ENCODE data around the gene MEGF11. TPM values are rescaled to one million over a fixed set of nuclear protein-coding genes. Genes with fewer than 3 reads are reported as not detected.

Gene MEGF11
- polyA plus RNA-seq, 1 experiment, result 0.04 TPM

DNA sequence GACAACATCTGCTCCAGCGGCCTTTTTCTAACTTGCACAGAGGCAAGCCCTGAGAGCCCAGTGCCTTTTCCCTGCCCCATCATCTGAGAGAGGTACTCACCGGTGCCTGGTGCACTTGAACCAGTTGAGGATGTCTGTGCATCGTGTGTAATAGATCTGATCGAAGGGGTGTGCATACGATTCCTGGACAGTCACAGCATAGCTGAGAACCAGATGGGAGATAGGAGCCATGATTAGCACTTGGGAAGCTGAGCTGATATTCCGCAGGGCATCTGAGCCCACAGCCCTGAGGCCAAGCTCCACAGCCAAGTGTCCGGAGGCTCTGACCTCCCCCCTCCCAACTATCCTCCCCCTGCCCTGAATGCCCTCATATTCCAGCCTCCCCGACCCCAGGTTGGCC lies 129.8 kb downstream of the MEGF11 start:
- Histone ChIP-seq H3K36me3 (ENCODE audit: control insufficient read depth, insufficient read depth, low read length) (no peaks in the 10 kb centered on the region), H3K27me3 (ENCODE audit: control insufficient read depth, insufficient read depth, low read length) (peaks cover 23% of the 10 kb centered on the region), H3K4me3 (ENCODE audit: low read depth, low read length) (no peak overlapping the region)
- no peak for TF ChIP-seq CTCF (IDR thresholded peaks at IDR 0.05; ENCODE audit: insufficient read depth, low read depth, low read length)
- DNase-seq (ENCODE audit: low read depth), result no peak
- POLR2A ChIA-PET, result no interaction called here
- CTCF ChIA-PET, result interaction anchor here (1.1 kb wide), 1 partner anchor 9 kb away, joined by 3 read pairs; no protein-coding TSS in a partner anchor

DNA sequence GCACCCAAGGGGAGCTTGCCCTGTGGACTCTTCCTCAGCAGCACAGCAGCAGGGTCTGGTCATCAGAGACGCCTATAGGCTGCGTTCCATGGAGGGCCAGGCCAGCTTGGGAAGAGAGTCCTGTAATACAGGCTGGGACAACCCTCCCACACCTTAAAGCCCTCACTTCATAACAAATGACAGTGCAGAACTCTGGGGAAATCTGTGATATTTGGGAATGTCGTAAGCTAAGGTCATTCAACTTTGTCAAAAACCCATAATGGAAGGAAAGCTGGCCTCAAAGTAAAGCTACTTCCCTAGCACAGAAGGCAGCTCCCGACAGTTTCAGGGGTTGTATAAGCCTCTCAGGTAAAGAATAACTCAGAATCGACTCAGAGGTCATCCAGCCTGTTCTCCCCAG lies 133.1 kb downstream of the MEGF11 start:
- H3K27me3 ChIP-seq (ENCODE audit: control insufficient read depth, insufficient read depth, low read length), result peaks cover 13% of the 10 kb centered on the region
- H3K36me3 ChIP-seq (ENCODE audit: control insufficient read depth, insufficient read depth, low read length), result no peaks in the 10 kb centered on the region
- DNase-seq (ENCODE audit: low read depth), result no peak
- no peak overlapping the region for H3K4me3 ChIP-seq (ENCODE audit: low read depth, low read length)
- no peak for TF ChIP-seq CTCF (IDR thresholded peaks at IDR 0.05; ENCODE audit: insufficient read depth, low read depth, low read length)
- ChIA-PET POLR2A (no interaction called here), CTCF (interaction anchor here (1.8 kb wide), 1 partner anchor 9 kb away, joined by 4 read pairs; no protein-coding TSS in a partner anchor)

DNA sequence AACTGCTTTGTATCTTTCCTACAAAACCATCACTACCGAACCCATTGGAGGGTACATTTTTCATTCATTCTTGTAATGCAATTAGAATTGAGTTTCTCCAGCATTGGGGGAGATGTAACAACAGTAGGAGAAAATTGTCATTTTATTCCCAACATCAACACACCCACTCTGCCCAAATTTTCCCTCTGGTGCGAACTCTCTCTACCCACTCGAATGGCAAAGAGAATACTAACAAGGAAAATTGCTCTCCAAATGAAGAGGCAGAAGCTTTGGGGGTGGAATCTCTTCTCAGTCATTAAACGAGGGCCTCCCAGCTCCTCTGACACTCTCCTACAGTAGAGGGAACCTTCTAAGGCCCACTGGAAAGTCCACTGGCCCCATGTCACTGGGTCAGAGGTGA lies 135.7 kb downstream of the MEGF11 start:
- Histone ChIP-seq H3K4me3 (ENCODE audit: low read depth, low read length) (no peak overlapping the region), H3K27me3 (ENCODE audit: control insufficient read depth, insufficient read depth, low read length) (peaks cover 11% of the 10 kb centered on the region), H3K36me3 (ENCODE audit: control insufficient read depth, insufficient read depth, low read length) (no peaks in the 10 kb centered on the region)
- TF ChIP-seq CTCF (IDR thresholded peaks at IDR 0.05; ENCODE audit: insufficient read depth, low read depth, low read length), result no peak
- POLR2A ChIA-PET, result no interaction called here
- CTCF ChIA-PET, result no interaction called here
- DNase-seq (ENCODE audit: low read depth), result no peak

DNA sequence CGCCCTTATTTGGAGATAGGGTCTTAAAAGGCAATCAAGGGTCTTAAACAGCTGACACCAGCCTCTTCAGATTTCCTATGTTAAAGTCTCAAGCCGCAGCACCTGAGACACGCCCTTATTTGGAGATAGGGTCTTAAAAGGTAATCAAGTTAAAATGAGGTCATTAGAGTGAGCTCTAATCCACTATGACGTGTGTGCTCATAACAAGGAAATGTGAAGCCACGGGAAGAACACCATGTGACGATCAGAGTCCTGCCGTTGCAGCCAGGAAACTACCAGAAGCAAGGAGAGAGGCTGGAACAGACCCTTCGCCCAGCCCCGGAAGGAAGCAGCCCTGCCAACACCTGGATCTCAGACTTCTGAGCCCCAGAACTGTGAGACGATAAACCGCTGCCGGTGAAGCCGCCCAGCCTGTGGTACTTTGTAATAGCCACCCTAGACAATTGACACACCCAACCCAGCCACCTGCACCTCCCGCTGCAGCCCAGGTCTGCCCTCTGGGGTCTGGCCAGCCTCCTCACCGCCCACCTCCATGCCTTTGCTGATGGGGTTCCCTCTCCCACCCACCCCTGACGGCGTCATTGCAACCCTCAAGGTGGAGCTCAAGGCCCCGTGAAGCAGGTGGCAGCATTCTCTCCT lies 137.9 kb downstream of the MEGF11 start:
- no peak for TF ChIP-seq CTCF (IDR thresholded peaks at IDR 0.05; ENCODE audit: insufficient read depth, low read depth, low read length)
- Histone ChIP-seq H3K36me3 (ENCODE audit: control insufficient read depth, insufficient read depth, low read length) (no peaks in the 10 kb centered on the region), H3K4me3 (ENCODE audit: low read depth, low read length) (no peak overlapping the region), H3K27me3 (ENCODE audit: control insufficient read depth, insufficient read depth, low read length) (peaks cover 9% of the 10 kb centered on the region)
- no peak for DNase-seq (ENCODE audit: low read depth)
- ChIA-PET CTCF (interaction anchor here (0.8 to 1.1 kb wide), 2 partner anchors 8 to 12 kb away, joined by 3 read pairs; no protein-coding TSS in a partner anchor), POLR2A (no interaction called here)

GRCh38 chr15:66114863-66115425 lies 138.6 kb downstream of the MEGF11 start:
- ChIA-PET CTCF (interaction anchor here (0.8 to 1.1 kb wide), 2 partner anchors 9 to 11 kb away, joined by 3 read pairs; no protein-coding TSS in a partner anchor), POLR2A (no interaction called here)
- Histone ChIP-seq H3K4me3 (ENCODE audit: low read depth, low read length) (no peak overlapping the region), H3K27me3 (ENCODE audit: control insufficient read depth, insufficient read depth, low read length) (peaks cover 6% of the 10 kb centered on the region), H3K36me3 (ENCODE audit: control insufficient read depth, insufficient read depth, low read length) (no peaks in the 10 kb centered on the region)
- TF ChIP-seq CTCF (IDR thresholded peaks at IDR 0.05; ENCODE audit: insufficient read depth, low read depth, low read length), result no peak
- DNase-seq (ENCODE audit: low read depth), result no peak
